ENCODE measurements around the gene RARG. TPM values are rescaled to one million over a fixed set of nuclear protein-coding genes. Genes with fewer than 3 reads are reported as not detected.

The RARG gene
- polyA plus RNA-seq, 1 donor (not counting 4 experiments of a cell fraction or from before 2014, with no cell fraction given) = 26.4 TPM

GRCh38 chr12:53200458-53201176 is 31.4 kb downstream of the RARG start:
- H4K20me1 ChIP-seq (ENCODE audit: control insufficient read depth, extremely low read depth, insufficient read depth, low read length) = no peaks in the 10 kb centered on the region
- DNase-seq (ENCODE audit: low read depth, low spot score) (no peak), FAIRE-seq (no peak)
- H3K4me3 ChIP-seq (ENCODE audit: control insufficient read depth in 2 of 3, extremely low read depth in 1 of 3, insufficient read depth in 2 of 3, low read depth in 1 of 3, low read length in 3 of 3) = no peak overlapping the region
- H3K9me1 ChIP-seq (ENCODE audit: control insufficient read depth, extremely low read depth, insufficient read depth, low read length) = no peaks in the 10 kb centered on the region
- H3K79me2 ChIP-seq (ENCODE audit: control insufficient read depth, insufficient read depth, low read length) = no peaks in the 10 kb centered on the region
- H3K4me2 ChIP-seq (ENCODE audit: control insufficient read depth, extremely low read depth, insufficient read depth, low read depth, low read length) = no peak overlapping the region
- no peak overlapping the region for H3K27ac ChIP-seq (ENCODE audit: control insufficient read depth, insufficient read depth, low read length)
- no peaks in the 10 kb centered on the region for H3K27me3 ChIP-seq (ENCODE audit: control insufficient read depth, extremely low read depth, insufficient read depth, low read length)
- H3K9ac ChIP-seq (ENCODE audit: control insufficient read depth, extremely low read depth, insufficient read depth, low read length) = no peak overlapping the region
- H3K36me3 ChIP-seq (ENCODE audit: control insufficient read depth in 2 of 2, extremely low read depth in 1 of 2, insufficient read depth in 2 of 2, low read length in 2 of 2) = no peaks in the 10 kb centered on the region
- no peaks in the 10 kb centered on the region for H3K9me3 ChIP-seq (ENCODE audit: control insufficient read depth, low read depth, low read length)
- no peak for TF ChIP-seq CTCF (optimal IDR thresholded peaks at IDR 0.05 in 1 of 3, IDR thresholded peaks at IDR 0.05 in 1 of 3, conservative IDR thresholded peaks at IDR 0.05 in 1 of 3; ENCODE audit: extremely low read depth in 1 of 3, insufficient read depth in 2 of 3, low read length in 3 of 3)
- TF ChIP-seq EZH2 (IDR thresholded peaks at IDR 0.05; ENCODE audit: low read length) = no peak
- H3K4me1 ChIP-seq (ENCODE audit: control insufficient read depth, extremely low read depth, insufficient read depth, low read length) = peaks cover 4% of the 10 kb centered on the region
- H2AFZ ChIP-seq (ENCODE audit: control insufficient read depth, low read length) = no peak overlapping the region
- dilution Hi-C loops (cut with MboI; ENCODE audit: extremely low pct_ligation_motif_present, low sequenced_read_pairs) = no loop called here

- Histone ChIP-seq H2AFZ (ENCODE audit: control insufficient read depth, low read length) (no peak overlapping the region), H3K9me3 (ENCODE audit: control insufficient read depth, low read depth, low read length) (no peaks in the 10 kb centered on the region), H3K27me3 (ENCODE audit: control insufficient read depth, extremely low read depth, insufficient read depth, low read length) (no peaks in the 10 kb centered on the region), H3K27ac (ENCODE audit: control insufficient read depth, insufficient read depth, low read length) (no peak overlapping the region), H3K9ac (ENCODE audit: control insufficient read depth, extremely low read depth, insufficient read depth, low read length) (no peak overlapping the region), H3K4me2 (ENCODE audit: control insufficient read depth, extremely low read depth, insufficient read depth, low read depth, low read length) (no peak overlapping the region), H3K36me3 (ENCODE audit: control insufficient read depth in 2 of 2, extremely low read depth in 1 of 2, insufficient read depth in 2 of 2, low read length in 2 of 2) (no peaks in the 10 kb centered on the region), H3K4me1 (ENCODE audit: control insufficient read depth, extremely low read depth, insufficient read depth, low read length) (peaks cover 2% of the 10 kb centered on the region), H3K4me3 (ENCODE audit: control insufficient read depth in 2 of 3, extremely low read depth in 1 of 3, insufficient read depth in 2 of 3, low read depth in 1 of 3, low read length in 3 of 3) (no peak overlapping the region), H4K20me1 (ENCODE audit: control insufficient read depth, extremely low read depth, insufficient read depth, low read length) (no peaks in the 10 kb centered on the region), H3K79me2 (ENCODE audit: control insufficient read depth, insufficient read depth, low read length) (no peaks in the 10 kb centered on the region), H3K9me1 (ENCODE audit: control insufficient read depth, extremely low read depth, insufficient read depth, low read length) (no peaks in the 10 kb centered on the region)
- dilution Hi-C loops (cut with MboI; ENCODE audit: extremely low pct_ligation_motif_present, low sequenced_read_pairs) = no loop called here
- DNase-seq (ENCODE audit: low read depth, low spot score) = no peak
- TF ChIP-seq CTCF (optimal IDR thresholded peaks at IDR 0.05 in 1 of 3, IDR thresholded peaks at IDR 0.05 in 1 of 3, conservative IDR thresholded peaks at IDR 0.05 in 1 of 3; ENCODE audit: extremely low read depth in 1 of 3, insufficient read depth in 2 of 3, low read length in 3 of 3) = no peak
- no peak for TF ChIP-seq EZH2 (IDR thresholded peaks at IDR 0.05; ENCODE audit: low read length)
- no peak for FAIRE-seq
These were observed 31.9 kb downstream of the RARG start for GRCh38 chr12:53200107-53200457.
